A549 (cell line): ENCODE results near the gene CCDC185. TPM values are rescaled to one million over a fixed set of nuclear protein-coding genes. Genes with fewer than 3 reads are reported as not detected.

ENCODE experiments used
- ATAC-seq, 2 experiments: fragments of 200-7000 bp in 1 of 2; fragments of >200 bp in 1 of 2; cut with Nextera tagmentation in 1 of 2; cut with Tn5 transposase in 1 of 2; 3 replicates each; pipeline versions ENCODE4 v1.8.0 to v1.9.1; 2018 to 2020; ENCODE audit warnings: mild to moderate bottlenecking in 1 of 2, moderate library complexity in 1 of 2
- CTCF ChIA-PET: fragments of 300-600 bp; sonication (Branson Sonifier 250); formaldehyde crosslinking; extraction: SDS; loops from one replicate; lab custom pipeline; 2021; ENCODE audit warnings: antibody characterized with exemption, inconsistent platforms; lab: Yijun Ruan, JAX
- POLR2A ChIA-PET: fragments of 350-600 bp; formaldehyde crosslinking; extraction: SDS; loops from one replicate; lab custom pipeline; 2021; ENCODE audit warnings: antibody characterized with exemption, inconsistent platforms; lab: Yijun Ruan, JAX
- DNase-seq, 2 experiments: peaks; one replicate each; pipeline versions ENCODE4 v3.0.0 to v3.0.0-alpha.2; 2011 to 2016; ENCODE audit warnings: low read depth in 1 of 2, low spot score in 1 of 2
- FAIRE-seq: peaks from 2 replicates; lab custom pipeline; 2011; peaks lifted over from hg19 to GRCh38; lab: Jason Lieb, UNC
- H3K27ac ChIP-seq, 2 experiments: fragments of >200 bp; sonication (Bioruptor Twin); formaldehyde crosslinking; 3 replicates each; pipeline ENCODE4 v1.5.1; 2016 to 2017
- H3K4me1 ChIP-seq: fragments of >200 bp; sonication (Bioruptor Twin); formaldehyde crosslinking; 3 replicates; pipeline ENCODE4 v1.6.1; 2016
- H3K4me2 ChIP-seq: fragments of >200 bp; sonication (Bioruptor Twin); formaldehyde crosslinking; 3 replicates; pipeline ENCODE4 v1.6.1; 2016
- H3K4me3 ChIP-seq: fragments of >200 bp; sonication (Bioruptor Twin); formaldehyde crosslinking; 3 replicates; pipeline ENCODE4 v1.5.1; 2016
- H3K9me3 ChIP-seq: fragments of >200 bp; sonication (Bioruptor Twin); formaldehyde crosslinking; 3 replicates; pipeline ENCODE4 v1.6.1; 2016
- CBX2 ChIP-seq: fragments of 200-600 bp; sonication (generic); IDR thresholded peaks from 2 replicates; pipeline ENCODE4 v1.6.1; 2016; ENCODE audit warnings: low read depth, mild to moderate bottlenecking, borderline replicate concordance
- CHD2 ChIP-seq: fragments of 150-350 bp; IDR thresholded peaks from 2 replicates; pipeline ENCODE4 v1.6.1; 2014; ENCODE audit warnings: low read length; ENCODE audit not compliant: partially characterized antibody
- EP300 ChIP-seq, 2 experiments: fragments of >200 bp; sonication (Bioruptor Twin); formaldehyde crosslinking; IDR thresholded peaks; 2 replicates in 1 of 2; 3 replicates in 1 of 2; pipeline ENCODE4 v1.6.1; 2016 to 2017
- FOSB ChIP-seq: fragments of 250-450 bp; sonication (Bioruptor Pico); IDR thresholded peaks from 2 replicates; pipeline ENCODE4 v1.5.0; 2020; ENCODE audit warnings: mild to moderate bottlenecking, moderate library complexity
- FOXS1 ChIP-seq: fragments of 250-450 bp; sonication (Bioruptor Pico); IDR thresholded peaks from 2 replicates; pipeline ENCODE4 v1.5.0; 2020; ENCODE audit warnings: mild to moderate bottlenecking, moderate library complexity
- GATA3 ChIP-seq: IDR thresholded peaks from 2 replicates; pipeline ENCODE4 v1.6.1; 2012; ENCODE audit warnings: borderline replicate concordance
- HDAC2 ChIP-seq: fragments of 200-600 bp; sonication (generic); IDR thresholded peaks from 2 replicates; pipeline ENCODE4 v1.6.1; 2016
- HOXA7 ChIP-seq: fragments of 250-450 bp; sonication (Bioruptor Pico); IDR thresholded peaks from 2 replicates; pipeline ENCODE4 v1.5.0; 2020; ENCODE audit warnings: mild to moderate bottlenecking, moderate library complexity
- MAZ ChIP-seq: fragments of 150-350 bp; IDR thresholded peaks from 2 replicates; pipeline ENCODE4 v1.6.1; 2014; ENCODE audit warnings: antibody characterized with exemption, low read depth, low read length, borderline replicate concordance
- MYC ChIP-seq: IDR thresholded peaks from 2 replicates; pipeline ENCODE4 v1.6.1; 2012; ENCODE audit warnings: mild to moderate bottlenecking, inconsistent platforms, low read length, improper control_type of control experiment, borderline replicate concordance
- NFE2L2 ChIP-seq: fragments of 150-350 bp; conservative IDR thresholded peaks from 2 replicates; pipeline ENCODE4 v1.6.1; 2014; ENCODE audit warnings: low read length
- NR3C1 ChIP-seq: fragments of >200 bp; sonication (Bioruptor Twin); formaldehyde crosslinking; IDR thresholded peaks from 3 replicates; pipeline ENCODE4 v1.6.1; 2017
- PHF8 ChIP-seq: fragments of 200-600 bp; sonication (generic); IDR thresholded peaks from 2 replicates; pipeline ENCODE4 v1.6.1; 2016; ENCODE audit warnings: low read depth, mild to moderate bottlenecking, antibody characterized with exemption, moderate library complexity, borderline replicate concordance
- POLR2AphosphoS2 ChIP-seq: conservative IDR thresholded peaks from 2 replicates; pipeline ENCODE4 v1.6.1; 2012; ENCODE audit warnings: low read length, improper control_type of control experiment, inconsistent platforms
- RAD21 ChIP-seq, 2 experiments: fragments of >200 bp in 1 of 2; sonication (Bioruptor Twin) in 1 of 2; formaldehyde crosslinking in 1 of 2; IDR thresholded peaks in 1 of 2; conservative IDR thresholded peaks in 1 of 2; 2 replicates in 1 of 2; 3 replicates in 1 of 2; pipeline ENCODE4 v1.6.1; 2012 to 2018; ENCODE audit warnings: inconsistent platforms in 1 of 2
- RARB ChIP-seq: fragments of 250-450 bp; sonication (Bioruptor Pico); IDR thresholded peaks from 2 replicates; pipeline ENCODE4 v1.8.0; 2021; ENCODE audit warnings: mild to moderate bottlenecking, moderate library complexity
- RNF2 ChIP-seq: fragments of 200-600 bp; sonication (generic); IDR thresholded peaks from 2 replicates; pipeline ENCODE4 v1.6.1; 2016; ENCODE audit warnings: low read depth, mild to moderate bottlenecking, antibody characterized with exemption, moderate library complexity, borderline replicate concordance
- SREBF2 ChIP-seq: fragments of 450-650 bp; IDR thresholded peaks from 2 replicates; pipeline ENCODE4 v1.6.1; 2014; ENCODE audit warnings: mild to moderate bottlenecking, moderate library complexity
- ZC3H11A ChIP-seq: fragments of 450-650 bp; IDR thresholded peaks from 2 replicates; pipeline ENCODE4 v1.6.1; 2014; ENCODE audit warnings: antibody characterized with exemption, mild to moderate bottlenecking
- ZNF302 ChIP-seq: fragments of 250-450 bp; sonication (Bioruptor Pico); IDR thresholded peaks from 2 replicates; pipeline ENCODE4 v1.9.0; 2021; ENCODE audit warnings: inconsistent platforms, mild to moderate bottlenecking, moderate library complexity
- ZSCAN20 ChIP-seq: fragments of 250-450 bp; sonication (Bioruptor Pico); IDR thresholded peaks from 2 replicates; pipeline ENCODE4 v1.8.0; 2022; ENCODE audit warnings: mild to moderate bottlenecking, moderate library complexity
- WGBS: methylation state at CpG from one replicate; pipeline ENCODE4 v1.1.6; 2017; ENCODE audit errors: missing lambda C conversion rate; 5-methylcytosine and 5-hydroxymethylcytosine counted together
- polyA plus RNA-seq, 4 experiments: library from polyadenylated mRNA; depleted of rRNA in 3 of 4; stranded (reverse); fragments of >200 nt; fragmentation: RNase III in 1 of 4; extraction: RNeasy Plus Mini Kit Qiagen cat#74134 plus additional on column Dnase treatment in 1 of 4; gene quantifications; 2 replicates in 3 of 4; 3 replicates in 1 of 4; pipeline ENCODE4 v1.2.3, GENCODE V29; 2011 to 2017
- TF ChIP-seq, protein P1 (sequence below): fragments of 250-450 bp; sonication (Bioruptor Pico); IDR thresholded peaks from 2 replicates; pipeline ENCODE4 v1.5.0; 2021; ENCODE audit warnings: mild to moderate bottlenecking, moderate library complexity, borderline replicate concordance
- TF ChIP-seq, protein P2 (sequence below): fragments of 200-600 bp; sonication (generic); IDR thresholded peaks from 2 replicates; pipeline ENCODE4 v1.6.1; 2016; ENCODE audit warnings: antibody characterized with exemption, mild to moderate bottlenecking, moderate library complexity
- TF ChIP-seq, protein P3 (sequence below): IDR thresholded peaks from 2 replicates; pipeline ENCODE4 v1.6.1; 2012; ENCODE audit warnings: low read depth, borderline replicate concordance

Gene CCDC185
- polyA plus RNA-seq, 2 of the 4 experiments (the other 2 are of a cell fraction), result 0.04 TPM; not detected in 1

DNA sequence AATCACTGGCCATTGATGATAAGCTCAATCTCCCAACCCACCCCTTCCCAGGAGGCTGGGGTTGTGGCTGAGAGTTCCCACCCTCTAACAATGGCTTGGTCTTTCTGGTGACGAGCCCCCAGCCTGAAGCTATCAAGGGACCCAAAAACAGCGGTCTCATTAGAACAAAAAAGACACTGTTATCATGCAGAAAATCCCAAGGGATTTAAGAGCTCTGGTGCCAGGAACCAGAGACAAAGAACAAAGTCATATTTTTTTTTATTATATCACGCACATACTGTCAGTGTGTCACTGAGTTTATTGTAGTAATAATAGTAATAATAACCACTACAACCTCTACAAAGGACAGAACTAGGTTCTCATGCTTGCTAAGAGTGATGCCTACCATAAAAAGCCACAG is 43.9 kb downstream of the CCDC185 start:
- Histone ChIP-seq H3K4me3 (no peak overlapping the region), H3K27ac (no peak overlapping the region), H3K4me1 (no peaks in the 10 kb centered on the region), H3K9me3 (no peaks in the 10 kb centered on the region), H3K4me2 (no peak overlapping the region)
- ChIA-PET POLR2A (no interaction called here), CTCF (interaction anchor here (1.6 kb wide), 1 partner anchor 14 kb away, joined by 3 read pairs; no protein-coding TSS in a partner anchor)
- ATAC-seq (no peak), FAIRE-seq (no peak), DNase-seq (no peak)
- WGBS, result 30% methylated on average over 3 of the region's 3 CpGs
- TF ChIP-seq NFE2L2 (no peak), CHD2 (no peak), HDAC2 (no peak), EP300 (IDR thresholded peaks at IDR 0.05) (no peak), POLR2AphosphoS2 (no peak), ZSCAN20 (CRISPR knock-in tag) (no peak), FOSB (CRISPR knock-in tag) (no peak), CBX2 (no peak), ZC3H11A (no peak), MYC (no peak), MAZ (no peak), ZNF302 (CRISPR knock-in tag) (no peak), SREBF2 (no peak), FOXS1 (no peak), HOXA7 (CRISPR knock-in tag) (no peak)
- TF ChIP-seq, protein P1, sequence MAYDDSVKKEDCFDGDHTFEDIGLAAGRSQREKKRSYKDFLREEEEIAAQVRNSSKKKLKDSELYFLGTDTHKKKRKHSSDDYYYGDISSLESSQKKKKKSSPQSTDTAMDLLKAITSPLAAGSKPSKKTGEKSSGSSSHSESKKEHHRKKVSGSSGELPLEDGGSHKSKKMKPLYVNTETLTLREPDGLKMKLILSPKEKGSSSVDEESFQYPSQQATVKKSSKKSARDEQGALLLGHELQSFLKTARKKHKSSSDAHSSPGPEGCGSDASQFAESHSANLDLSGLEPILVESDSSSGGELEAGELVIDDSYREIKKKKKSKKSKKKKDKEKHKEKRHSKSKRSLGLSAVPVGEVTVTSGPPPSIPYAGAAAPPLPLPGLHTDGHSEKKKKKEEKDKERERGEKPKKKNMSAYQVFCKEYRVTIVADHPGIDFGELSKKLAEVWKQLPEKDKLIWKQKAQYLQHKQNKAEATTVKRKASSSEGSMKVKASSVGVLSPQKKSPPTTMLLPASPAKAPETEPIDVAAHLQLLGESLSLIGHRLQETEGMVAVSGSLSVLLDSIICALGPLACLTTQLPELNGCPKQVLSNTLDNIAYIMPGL (CRISPR knock-in tag), result no peak
- TF ChIP-seq, protein P2, sequence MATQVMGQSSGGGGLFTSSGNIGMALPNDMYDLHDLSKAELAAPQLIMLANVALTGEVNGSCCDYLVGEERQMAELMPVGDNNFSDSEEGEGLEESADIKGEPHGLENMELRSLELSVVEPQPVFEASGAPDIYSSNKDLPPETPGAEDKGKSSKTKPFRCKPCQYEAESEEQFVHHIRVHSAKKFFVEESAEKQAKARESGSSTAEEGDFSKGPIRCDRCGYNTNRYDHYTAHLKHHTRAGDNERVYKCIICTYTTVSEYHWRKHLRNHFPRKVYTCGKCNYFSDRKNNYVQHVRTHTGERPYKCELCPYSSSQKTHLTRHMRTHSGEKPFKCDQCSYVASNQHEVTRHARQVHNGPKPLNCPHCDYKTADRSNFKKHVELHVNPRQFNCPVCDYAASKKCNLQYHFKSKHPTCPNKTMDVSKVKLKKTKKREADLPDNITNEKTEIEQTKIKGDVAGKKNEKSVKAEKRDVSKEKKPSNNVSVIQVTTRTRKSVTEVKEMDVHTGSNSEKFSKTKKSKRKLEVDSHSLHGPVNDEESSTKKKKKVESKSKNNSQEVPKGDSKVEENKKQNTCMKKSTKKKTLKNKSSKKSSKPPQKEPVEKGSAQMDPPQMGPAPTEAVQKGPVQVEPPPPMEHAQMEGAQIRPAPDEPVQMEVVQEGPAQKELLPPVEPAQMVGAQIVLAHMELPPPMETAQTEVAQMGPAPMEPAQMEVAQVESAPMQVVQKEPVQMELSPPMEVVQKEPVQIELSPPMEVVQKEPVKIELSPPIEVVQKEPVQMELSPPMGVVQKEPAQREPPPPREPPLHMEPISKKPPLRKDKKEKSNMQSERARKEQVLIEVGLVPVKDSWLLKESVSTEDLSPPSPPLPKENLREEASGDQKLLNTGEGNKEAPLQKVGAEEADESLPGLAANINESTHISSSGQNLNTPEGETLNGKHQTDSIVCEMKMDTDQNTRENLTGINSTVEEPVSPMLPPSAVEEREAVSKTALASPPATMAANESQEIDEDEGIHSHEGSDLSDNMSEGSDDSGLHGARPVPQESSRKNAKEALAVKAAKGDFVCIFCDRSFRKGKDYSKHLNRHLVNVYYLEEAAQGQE, result no peak
- TF ChIP-seq, protein P3, sequence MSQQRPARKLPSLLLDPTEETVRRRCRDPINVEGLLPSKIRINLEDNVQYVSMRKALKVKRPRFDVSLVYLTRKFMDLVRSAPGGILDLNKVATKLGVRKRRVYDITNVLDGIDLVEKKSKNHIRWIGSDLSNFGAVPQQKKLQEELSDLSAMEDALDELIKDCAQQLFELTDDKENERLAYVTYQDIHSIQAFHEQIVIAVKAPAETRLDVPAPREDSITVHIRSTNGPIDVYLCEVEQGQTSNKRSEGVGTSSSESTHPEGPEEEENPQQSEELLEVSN, result no peak

DNA sequence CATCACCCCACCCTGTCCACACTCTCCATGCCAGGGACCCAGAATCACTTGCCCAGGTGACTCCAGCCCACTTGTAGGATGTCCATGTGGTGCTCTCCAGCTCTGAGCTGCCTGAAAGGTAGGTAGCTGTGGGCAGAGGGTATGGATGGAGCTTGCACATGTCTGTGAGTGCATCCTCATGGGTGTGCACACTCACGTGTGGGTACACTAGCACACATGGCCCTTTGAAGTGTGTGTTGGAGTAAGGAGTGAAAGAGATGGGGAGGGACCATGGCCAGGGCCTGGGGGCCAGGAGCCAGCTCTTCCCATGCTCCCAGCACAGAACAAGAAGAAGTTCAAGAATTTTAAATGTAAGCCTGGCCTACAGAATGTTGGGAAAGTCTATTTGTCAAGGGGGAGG is 50.2 kb downstream of the CCDC185 start:
- 17% methylated on average over 1 of the region's 1 CpG for WGBS
- Histone ChIP-seq H3K4me2 (no peak overlapping the region), H3K27ac (no peak overlapping the region), H3K9me3 (peaks cover 13% of the 10 kb centered on the region; the same call in 2 of the 3 replicates), H3K4me3 (no peak overlapping the region), H3K4me1 (no peaks in the 10 kb centered on the region)
- no peak for DNase-seq
- FAIRE-seq, result no peak
- ChIA-PET POLR2A (no interaction called here), CTCF (no interaction called here)
- no peak for ATAC-seq
- TF ChIP-seq RAD21 (conservative IDR thresholded peaks at IDR 0.05 in 1 of 2, IDR thresholded peaks at IDR 0.05 in 1 of 2), result no peak
- no peak for TF ChIP-seq PHF8
- TF ChIP-seq RNF2, result no peak
- TF ChIP-seq CHD2, result no peak
- TF ChIP-seq, protein P2, result no peak
- no peak for TF ChIP-seq NR3C1
- TF ChIP-seq RARB (CRISPR knock-in tag), result no peak
- no peak for TF ChIP-seq ZSCAN20 (CRISPR knock-in tag)
- TF ChIP-seq MYC, result no peak
- TF ChIP-seq GATA3, result no peak
